GM21367 (cell line): ENCODE measurements around the gene TSC2.
"Not testable (repeated sequence)": the region's sequence is repeated elsewhere in the genome, so short reads cannot be mapped to it uniquely, and the experiment has no call there.

Source experiments
- ATAC-seq: cut with Tn5 transposase; IDR thresholded peaks from one replicate; pipeline ENCODE4 v1.9.1; 2021; ENCODE audit not compliant: unreplicated experiment

Gene TSC2

DNA sequence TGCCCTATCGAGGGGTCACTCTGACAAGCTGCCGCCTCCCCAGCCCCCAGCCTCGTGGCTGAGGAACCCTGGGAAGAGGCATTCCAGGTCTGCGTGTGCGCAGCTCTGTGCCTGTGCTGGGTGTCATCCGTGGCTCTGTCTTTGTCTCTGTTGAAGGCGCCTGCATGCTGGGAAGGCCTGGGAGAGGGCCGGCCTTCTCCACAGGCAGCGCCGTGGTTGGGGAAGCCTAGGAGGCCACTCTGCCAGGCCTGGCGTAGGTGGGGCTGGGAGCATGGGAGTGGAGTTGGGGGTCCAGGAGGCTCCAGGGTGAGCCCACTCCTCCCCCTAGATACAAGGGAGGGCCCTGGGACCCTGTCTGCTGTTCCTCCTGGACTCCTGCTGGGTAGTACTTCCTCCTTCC, 17.7 kb upstream of the TSC2 start:
- no peak for ATAC-seq

DNA sequence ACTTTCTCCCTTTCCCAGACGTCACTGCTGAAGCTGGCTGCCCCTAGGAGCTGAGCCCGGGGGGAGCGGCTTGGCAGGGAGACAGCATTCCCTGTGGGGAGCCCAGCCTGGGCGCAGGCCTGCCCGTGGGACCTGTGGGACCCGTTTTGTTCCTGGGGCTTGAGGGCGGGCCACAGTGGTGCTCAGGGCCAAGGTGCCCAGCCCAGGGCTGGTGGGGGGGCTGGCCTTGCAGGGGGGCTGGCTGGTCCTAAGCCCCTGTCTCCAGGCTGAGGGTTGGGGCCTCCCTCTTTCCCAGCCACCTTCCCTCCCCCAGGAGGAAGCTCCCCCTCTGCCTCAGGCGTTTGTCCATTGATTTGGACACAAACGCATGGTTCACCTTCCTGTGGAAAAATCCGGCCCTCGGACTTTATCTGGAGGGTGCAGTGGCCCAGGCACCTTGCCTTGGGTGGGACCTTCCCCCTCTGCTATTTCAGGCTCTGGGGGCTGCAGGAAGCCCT, 16.7 kb upstream of the TSC2 start:
- ATAC-seq: no peak

DNA sequence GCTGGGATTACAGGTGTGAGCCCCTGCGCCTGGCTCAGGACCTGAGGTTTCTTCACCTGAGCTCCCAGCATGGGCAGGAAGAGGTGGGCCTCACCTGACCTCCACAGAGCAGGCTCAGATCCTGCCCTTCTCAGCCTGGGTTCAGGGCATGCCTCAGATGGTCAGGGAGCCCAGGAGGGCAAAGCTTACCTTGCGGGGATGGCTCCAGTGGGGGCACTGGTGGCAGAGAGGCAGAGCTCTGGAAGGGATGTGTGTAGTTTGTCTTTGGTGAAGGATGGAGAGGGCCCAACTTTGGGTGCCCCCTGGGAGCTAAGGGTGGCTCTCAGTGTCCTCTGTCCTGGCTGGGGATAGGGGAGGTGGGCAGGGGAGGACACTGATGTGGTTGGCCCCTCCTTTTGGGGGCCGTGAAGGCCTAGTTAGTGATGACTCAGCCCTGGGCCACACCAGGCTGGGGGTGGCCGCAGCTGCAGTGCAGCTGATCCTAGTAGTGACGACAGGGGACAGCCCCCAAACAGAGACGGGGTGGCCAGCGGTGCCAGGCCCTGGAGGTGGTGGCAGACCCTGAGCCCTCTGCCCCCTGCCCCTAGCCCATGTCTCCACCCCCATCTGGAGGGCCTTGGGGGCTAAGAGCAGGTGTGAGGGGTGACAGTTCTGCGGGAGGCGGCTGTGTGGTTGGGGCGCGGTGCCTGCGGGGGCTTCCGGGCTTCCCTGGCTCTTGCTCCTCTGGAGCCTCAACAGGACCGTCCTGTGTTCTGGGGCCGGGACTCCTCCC, 15.3 kb upstream of the TSC2 start:
- ATAC-seq: no peak

DNA sequence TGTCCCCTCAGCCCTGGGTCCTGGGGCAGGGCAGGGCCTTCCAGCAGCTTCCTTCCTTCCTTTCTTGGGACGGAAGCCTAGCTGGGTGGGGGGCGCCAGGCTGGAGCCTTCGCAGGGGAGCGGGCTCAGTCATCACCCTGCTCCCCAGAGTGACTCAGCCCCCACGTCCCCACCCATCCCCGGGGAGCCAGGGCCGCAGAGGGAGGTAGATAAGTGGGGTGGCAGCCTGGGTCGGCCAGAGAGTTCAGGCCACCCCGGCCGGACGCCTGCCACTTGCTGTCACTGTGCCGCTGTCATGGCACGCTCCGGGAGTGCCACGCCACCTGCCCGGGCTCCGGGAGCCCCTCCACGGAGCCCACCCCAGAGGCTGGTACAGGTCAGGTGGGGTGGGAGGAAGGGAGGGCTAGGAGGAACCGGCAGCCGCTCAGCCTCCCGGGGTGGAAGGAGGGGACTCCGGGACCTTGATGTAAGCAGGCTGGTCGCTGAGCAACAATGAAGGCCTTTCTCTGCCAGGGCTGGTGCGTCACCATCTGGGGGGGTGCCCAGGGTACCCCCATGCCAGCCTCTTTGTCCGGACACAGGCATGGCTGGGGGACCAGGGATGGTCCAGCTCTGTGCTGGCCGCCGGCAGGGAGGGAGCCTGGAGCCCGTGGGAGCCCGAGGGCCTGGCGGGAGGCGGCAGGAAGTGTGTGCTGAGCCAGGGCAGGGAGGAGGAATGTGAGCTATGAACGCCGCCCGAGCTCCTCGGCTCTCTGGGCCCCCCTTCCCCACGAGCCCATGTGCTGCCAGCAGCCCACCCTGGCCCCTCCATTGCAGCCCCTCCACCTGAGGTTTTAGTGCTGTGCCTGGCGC, 14.5 kb upstream of the TSC2 start:
- ATAC-seq: no peak

DNA sequence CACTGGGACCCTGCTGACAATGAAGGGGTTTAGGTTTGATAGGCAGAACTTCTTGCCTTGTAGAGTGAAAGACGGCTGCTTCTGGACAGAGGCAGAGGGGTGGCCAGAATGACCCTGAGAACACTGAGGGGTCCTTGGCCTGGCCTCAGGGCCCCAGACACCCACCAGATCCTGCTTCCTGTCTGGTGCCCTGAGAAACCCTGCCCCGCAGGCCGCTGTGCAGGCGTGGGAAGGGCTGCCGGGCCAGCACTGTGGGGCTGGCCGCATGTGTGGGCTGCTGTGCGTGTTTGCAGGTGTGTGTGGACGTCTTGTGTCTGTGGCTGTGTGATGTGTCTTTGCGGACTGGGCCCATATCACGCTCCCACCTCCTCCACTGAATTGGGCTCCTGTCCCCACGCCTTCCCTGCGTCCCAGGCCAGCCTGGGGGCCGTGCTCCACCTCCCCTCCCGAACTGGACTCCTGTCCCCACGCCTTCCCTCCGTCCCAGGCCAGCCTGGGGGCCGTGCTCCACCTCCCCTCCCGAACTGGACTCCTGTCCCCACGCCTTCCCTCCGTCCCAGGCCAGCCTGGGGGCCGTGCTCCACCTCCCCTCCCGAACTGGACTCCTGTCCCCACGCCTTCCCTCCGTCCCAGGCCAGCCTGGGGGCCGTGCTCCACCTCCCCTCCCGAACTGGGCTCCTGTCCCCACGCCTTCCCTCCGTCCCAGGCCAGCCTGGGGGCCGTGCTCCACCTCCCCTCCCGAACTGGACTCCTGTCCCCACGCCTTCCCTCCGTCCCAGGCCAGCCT, 13.7 kb upstream of the TSC2 start:
- ATAC-seq: not testable (repeated sequence)

DNA sequence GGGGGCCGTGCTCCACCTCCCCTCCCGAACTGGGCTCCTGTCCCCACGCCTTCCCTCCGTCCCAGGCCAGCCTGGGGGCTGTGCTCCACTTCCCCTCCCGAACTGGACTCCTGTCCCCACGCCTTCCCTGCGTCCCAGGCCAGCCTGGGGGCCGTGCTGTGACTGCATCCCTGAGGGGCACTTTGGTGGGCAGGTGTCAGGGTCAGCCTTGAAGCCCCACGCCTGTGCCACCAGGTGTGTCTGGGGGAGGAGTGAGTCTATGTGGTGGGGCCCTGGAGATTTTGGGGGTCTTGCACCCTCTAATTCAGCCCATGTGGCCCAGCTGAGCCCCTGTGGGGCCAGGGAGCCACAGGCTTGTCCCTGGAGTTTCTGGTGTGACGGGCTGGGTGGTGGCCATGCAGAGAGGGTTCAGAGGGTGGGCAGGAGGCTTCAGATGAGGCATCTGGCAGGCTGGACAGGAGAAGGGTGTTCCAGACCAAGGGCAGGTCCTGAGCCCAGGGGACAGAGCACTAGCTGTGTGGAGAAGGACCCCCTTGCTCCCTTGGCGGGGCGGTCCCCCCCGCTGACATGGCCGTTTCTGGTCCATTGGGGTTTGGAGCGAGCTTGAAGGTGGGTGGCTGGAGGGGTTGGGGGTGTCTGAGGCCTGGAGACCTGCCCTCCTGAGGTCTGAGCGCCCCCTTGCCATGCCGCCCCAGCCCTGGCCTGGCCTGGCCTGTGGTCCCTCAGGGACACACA, 12.9 kb upstream of the TSC2 start:
- ATAC-seq: no peak

DNA sequence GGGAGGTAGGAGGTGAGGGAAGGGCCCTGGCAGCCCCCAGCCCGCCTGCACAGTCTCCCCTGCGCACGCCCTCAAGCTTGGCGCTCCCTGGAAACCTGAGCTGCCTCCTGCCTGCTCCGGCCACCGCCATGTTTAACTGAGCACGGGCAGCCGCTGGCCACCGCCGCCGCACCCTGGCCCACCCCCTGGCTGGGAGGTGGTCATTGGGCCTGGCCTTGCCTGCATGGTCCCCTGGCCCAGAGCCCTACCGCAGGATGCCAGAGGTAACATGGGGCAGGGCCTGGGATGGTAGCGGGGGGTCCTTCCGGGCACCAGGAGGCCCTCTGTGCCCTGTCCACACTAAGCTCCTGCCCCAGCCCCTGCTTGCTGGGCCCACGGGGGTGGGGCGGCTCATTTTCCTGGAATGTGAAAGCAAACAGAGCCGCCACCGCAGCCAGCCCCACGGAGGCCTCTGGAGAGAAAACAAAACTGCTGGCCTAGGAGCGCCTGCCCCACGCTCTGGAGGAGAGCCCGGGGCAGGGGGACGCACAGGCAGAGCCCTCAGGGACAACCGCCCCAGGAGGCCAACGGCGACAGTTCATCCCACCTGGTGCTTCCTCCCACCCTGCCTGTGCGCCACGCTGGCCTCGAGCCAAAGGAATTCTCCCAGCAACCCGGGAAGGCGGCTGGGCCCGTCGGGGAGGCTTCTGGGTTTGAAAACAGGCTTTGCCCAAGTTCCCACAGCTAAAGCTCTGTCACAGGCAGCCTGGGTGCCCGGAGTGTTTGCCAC, 12.2 kb upstream of the TSC2 start:
- no peak for ATAC-seq

DNA sequence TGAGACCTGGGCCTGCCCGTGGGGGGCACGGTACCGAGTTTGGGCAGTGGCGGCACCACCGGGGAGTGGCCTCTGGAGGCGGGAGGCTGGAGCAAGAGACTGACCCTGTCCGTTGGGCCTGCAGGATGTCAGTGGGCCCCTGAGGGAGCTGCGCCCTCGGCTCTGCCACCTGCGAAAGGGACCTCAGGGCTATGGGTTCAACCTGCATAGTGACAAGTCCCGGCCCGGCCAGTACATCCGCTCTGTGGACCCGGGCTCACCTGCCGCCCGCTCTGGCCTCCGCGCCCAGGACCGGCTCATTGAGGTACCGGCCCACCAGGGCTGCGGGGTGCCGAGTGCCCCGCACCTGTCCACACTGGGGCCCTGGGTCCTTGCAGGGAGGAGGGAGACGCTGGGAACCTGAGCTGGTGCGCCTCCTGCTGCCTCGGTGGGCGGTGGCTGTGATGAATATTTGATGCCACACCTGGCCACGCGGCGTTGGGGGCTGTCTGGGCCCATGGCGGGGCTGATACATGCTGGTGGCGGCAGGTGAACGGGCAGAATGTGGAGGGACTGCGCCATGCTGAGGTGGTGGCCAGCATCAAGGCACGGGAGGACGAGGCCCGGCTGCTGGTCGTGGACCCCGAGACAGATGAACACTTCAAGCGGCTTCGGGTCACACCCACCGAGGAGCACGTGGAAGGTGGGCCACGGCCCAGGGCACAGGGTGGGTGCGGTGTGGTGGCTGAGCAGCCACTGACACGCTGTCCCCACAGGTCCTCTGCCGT, 11.4 kb upstream of the TSC2 start:
- no peak for ATAC-seq

DNA sequence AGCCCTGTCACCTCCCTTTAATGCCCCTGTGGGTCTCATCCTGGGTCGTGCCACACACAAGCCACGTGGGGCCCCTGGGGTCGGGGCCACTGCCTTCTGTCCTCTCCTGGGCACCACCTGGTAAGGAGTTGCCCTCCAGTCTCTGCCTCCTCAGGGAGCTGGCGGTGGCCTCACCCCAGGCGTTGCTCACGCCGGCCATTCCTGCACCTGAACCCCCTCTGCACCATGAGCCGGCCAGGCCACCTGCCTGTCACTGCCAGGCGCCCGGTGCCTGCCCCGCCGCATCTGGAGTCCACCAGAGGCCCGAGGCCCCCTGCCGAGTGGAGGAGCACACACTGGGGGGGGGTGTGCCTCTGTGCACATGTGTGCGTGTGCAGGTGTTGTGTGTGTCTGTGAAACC, 10.7 kb upstream of the TSC2 start:
- no peak for ATAC-seq

DNA sequence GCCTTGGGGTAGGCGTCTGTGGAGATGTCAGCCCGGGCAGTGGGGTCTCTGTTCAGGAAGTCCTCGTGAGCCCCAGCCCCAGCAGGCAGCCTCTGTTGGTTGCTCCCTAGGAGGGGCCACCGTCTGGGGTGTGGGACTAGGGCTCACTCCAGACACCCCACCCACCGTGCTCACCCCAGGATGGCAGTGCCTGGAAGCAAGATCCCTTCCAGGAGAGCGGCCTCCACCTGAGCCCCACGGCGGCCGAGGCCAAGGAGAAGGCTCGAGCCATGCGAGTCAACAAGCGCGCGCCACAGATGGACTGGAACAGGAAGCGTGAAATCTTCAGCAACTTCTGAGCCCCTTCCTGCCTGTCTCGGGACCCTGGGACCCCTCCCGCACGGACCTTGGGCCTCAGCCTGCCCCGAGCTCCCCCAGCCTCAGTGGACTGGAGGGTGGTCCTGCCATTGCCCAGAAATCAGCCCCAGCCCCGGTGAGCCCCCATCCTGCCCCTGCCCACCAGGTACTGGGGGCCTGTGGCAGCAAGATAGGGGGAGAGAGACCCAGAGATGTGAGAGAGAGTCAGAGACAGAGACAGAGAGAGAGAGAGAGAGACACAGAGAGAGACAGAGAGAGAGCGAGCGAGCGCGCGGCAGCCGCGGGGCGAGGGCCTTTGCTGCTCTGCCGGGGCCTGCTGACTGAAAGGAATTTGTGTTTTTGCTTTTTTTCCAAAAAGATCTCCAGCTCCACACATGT, 10.0 kb upstream of the TSC2 start:
- ATAC-seq: no peak

DNA sequence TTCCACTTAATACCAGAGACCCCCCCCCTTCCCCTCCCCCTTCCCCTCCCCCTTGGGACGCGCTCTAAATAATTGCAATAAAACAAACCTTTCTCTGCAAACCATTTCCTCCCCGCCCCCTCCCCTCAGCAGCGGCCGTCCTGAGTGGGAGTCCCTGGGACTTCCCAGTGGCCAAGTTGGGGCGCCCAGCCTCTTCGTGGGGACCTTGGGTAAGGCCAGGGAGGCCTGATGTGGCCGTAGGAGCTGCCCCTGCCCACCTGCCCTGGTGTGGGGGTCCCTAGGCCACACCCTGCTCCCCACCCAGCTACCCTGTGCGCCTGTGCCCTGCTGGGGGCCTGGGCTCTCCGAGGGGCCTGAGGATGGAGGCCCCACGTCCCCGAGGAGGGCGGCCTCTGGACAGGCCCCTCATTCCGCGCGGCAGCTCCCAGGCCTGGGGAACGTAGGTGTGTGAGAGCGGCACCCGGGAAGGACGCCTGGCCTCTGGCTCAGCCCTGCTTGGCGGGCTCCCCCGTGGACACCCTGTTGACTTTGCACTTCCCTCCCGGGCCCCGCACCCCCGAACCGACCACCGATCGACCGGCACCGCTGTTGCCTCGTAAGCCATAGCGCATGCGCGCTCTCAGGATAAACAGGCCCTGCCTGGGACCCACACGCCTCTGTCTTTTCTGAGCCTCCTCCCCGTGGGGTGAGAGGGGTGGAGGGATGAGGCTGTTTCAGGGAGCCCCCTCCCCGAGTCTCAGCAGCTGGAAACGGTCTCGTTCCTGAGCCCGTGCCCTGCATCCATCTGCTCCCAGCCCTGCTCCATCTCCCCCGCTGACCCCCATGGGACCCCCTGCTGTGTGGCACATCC, 9.2 kb upstream of the TSC2 start:
- ATAC-seq: no peak

DNA sequence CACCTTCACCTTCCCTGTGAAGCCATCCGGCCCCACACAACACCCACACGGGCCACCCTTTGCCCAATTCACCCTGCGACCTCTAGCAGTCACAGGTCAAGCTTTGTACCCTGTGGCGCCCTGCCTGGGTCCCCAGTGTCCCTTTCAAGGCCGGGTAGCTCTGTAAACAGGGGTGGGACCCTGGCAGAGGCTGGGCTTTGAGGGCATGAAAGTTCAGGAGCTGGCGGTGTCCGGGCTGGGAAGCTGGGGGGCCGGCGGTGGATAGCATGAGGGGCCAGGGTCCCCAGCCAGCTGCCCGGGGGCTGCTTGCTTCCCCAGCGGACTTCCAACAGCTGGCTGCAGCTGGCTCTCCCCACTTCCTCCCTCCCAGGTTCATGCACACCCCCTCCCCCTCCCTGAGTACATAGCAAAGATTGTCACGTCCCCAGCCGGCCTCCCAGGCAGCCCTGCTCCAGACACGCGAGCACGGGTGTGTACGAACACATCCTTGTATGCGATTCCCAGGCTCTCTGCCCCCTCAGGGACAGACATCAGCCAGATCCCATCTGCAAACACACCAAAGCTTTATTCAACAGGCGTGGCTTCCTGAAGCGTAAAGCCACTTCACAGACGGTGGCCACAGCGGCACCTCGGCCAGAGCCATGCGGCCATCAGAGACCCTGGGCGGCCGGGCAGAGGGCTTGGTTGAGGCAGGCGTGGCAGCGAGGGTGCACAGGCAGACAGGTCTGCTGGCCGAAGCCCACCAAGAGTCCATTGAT, 8.3 kb upstream of the TSC2 start:
- no peak for ATAC-seq

DNA sequence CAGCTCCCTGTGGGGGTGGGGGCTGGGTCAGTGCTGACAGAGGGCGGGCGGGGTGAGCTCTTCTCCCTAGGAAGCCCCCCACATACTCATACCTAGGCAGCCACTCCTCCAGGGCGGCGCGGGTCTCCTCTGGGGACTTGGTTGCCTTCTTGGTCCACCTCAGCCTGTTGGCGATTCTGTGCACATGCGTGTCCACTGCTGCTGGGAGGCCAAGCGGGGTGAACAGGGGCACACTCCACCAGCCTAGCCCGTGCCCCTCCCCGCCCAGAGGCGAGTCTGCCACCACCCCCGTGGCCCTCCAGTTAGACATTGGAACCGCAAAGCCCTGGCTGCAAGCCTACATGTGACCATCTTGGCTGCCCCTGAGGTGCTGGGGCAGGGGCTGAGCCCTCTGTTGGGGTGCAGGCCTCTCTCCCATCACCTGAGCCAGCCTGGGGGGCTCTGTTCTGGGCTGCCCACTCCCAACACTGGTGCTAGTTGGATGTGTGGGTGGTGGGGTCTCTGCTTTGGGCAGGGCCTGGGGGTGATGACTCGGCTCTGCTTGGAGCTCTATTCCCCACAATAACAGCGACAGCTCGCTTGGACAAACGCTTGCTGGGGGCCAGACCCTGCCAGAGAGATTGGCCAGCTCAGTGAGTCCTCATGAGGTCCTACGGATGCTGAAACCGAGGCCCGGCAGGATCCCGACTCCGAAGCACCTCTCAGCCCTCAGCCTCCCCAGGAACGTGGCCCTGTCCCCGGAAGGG, 7.6 kb upstream of the TSC2 start:
- ATAC-seq: no peak

DNA sequence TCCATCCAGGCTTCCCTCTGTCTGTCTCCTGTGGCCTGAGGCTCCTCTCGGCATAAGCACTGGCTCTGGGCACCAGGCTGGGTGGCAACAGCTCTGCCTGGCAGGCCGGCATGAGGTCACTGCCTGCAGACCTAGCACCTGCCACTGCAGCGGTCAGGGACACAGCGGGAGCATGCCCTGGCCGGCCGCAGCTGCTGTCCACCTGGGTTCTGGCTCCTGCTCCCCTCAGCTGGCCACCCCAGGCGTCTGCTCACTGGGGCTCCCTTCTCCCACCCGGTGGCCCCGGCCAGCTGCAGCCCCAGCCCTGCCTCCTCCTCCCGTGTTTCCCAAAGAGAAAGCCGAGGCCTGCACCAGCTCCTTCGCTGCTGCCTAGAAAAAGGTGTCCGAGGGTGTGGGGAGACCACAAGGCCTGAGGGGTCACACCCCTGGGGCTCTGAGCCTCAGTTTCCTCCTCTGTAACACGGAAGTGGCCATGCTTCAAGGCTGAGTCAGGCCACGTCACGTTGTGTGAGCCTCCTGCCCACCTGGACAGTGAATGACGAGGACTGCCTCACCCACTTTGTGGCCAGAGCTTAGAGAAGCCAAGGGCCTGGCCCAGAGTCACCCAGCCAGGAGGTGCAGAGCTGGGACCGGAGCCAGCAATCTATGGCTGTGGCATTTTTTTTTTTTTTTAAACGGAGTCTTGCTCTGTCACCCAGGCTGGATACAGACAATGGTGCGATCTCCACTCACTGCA, 6.8 kb upstream of the TSC2 start:
- no peak for ATAC-seq

DNA sequence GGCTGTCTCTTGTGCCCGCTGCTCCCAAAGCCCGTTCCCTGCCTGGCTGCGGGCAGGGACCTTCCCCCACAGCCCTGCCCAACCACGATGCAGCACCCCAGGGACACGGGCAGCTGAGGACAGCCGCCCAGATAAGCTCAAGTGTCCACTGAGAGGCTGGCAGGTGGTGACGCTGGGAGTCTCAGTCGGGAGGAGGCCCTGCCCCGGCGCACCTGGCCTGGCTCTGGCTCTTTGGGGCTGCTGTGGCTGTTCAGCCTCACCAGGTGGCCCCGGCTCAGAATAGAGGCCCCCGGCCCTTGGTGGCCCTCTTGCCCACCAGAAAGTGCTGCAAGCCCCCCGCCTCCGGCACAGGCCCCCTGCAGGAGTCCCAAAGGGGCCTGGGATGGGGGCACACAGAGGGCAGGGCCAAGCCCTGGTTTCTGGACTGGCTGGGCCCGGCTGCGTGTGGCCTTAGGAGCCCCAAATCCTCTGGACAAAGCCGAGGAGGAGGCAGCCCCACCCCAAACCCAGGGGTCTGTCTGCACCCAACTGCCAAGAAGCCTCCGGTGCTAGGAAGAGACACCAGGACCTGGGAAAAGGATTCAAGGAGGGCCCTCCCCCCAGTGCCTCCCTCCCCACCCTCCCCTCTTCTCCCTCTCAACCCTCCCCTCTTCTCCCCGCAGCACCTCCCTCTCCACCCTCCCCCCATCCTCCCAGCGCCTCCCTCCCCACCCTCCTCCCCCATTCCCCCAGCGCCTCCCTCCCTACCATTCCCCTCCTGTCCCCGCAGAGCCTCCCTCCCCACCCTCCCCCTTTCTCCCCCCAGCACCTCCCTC, 5.4 kb upstream of the TSC2 start:
- no peak for ATAC-seq
